Anterior cingulate cortex (tissue), 58 donors: Measurements from ENCODE around the gene CXCR5.
A peak's percentile ranks its signal among the peaks of the same experiment; 100 is the strongest.

Source experiments
- DNase-seq, 58 donors: peaks; one replicate each; lab custom pipeline; 2025; lab: John Stamatoyannopoulos, UW

CXCR5 gene

DNA sequence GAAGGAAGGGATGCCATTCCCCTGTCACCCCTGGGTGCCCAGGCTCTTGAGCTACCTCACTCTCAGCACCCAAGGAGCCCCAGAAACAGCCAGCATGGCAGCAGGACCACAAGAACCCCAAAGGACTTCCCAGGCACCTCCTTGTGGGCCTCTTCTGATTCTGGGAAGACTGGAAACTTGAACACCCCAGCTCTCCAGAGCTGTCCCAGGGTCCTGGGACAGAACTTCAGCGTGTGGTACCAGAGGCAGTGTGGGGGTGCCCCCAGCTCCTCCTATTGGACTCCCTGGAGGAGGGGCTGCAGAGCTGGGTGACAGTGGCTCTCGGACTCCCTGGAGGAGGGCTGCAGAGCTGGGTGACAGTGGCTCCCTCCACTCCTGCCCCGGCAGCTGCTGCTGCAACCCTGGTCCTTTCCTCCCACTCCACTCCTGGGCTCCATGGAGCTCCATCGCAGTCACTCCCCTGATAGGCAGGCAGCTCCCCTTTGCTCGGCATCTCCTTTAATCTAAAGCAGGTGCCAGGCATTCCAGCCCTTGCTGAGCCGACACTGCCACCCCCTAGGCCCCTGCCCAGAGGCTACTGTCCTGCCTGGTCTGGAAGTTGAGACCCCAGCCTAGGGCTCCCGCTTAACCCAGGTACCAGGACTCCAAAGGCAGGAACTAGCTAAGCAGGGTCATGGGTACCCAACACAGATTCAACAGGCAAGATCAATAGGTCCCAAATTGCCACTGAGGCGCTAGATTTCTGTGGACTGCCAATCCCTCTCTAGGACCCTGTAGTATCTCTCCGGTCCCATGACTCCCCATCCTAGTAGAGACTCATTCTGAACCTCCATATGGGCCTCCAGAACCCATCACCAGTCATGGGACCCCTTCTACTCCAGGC lies 39.3 kb downstream of the CXCR5 start:
- DNase-seq, result no peak

DNA sequence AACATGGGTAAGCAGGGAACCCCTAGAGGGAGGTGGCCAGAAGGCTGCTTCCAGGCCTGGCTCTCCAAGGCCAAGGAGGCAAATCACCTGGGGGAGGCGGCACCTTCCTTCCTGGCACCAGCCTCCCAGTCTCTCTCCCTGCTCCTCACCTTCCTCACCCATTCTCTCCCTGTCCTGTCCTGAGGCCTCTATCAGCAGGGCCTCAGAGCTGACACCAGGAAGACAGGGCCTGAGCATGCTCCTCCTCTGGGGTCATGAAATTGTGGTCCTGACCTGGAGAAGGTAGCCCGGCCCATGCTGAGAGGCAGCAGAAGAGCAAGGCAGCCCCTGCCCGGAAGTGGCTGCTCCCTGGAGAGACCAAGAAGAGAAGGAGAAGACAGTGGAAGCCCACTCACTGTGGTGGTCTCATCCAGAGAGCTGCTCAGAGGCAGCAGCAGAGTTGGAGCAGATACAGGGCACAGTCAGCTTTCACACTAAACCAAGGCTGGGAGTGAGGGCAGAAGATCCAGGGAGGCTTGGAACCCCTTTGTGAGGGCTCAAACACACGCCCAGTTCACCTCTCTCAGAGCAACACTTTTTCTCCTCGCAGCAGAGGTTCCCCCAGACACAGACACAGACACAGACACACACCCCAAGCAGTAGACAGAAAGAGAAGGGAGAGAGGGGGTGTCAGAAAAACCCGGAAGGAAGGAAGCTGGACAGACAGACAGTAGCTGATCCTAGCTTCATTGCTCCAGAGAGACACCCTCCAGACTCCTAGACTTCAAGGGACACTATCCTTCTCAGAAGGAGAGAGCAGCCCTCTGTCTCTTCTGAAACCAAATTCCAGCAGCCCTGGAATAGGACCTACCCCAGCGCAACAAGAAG lies 40.3 kb downstream of the CXCR5 start:
- DNase-seq, result no peak

DNA sequence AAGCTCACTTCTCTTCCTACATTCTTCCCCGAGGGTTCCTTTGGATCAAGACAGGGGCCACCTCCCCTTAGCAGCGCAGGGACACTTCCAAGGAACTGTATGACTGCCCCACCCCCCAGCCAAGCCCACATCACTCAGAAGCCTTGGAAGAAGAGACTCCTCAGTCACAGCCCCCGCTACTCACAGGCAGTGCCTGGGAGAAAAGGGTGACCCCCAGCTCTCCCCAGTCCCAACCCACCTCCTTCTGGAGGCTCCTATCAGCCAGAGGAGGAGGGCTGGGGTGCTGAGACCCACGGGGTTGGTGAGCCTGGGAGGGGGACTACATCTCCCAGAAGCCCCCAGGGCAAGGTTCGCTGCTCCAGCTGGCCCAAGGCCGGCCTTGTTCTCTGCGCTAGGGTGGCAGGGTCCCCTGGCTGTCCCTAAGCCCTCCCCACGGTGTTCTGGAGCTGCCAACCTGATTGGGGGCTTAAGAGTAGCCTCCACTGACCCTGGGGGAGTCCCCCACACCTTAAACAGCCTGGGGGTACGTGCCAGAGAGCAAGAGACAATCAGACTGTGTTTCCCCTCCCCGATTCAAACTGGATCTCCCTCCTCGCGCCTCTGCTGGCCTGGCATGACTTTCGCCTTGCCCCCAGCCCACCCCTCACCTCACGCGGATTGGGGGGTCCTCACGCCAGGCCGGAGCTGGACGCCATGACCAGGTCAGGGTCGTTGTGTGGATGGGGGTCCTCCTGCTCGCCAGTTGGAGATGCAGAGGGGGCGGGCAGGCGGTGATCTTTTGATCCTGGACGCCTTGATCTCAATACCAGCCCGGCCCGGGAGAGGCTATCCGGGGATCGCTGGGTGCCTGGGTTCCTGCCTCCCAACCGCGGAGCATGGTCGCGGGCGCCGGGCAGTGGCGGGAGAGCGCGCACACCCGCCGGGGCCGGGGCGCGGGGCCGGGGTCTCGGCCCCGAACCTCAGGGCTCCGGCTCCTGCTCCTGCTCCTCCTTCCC lies 41.2 kb downstream of the CXCR5 start:
- peak in 43 of 58 donors; percentile 17 to 87 (median 48) for DNase-seq

DNA sequence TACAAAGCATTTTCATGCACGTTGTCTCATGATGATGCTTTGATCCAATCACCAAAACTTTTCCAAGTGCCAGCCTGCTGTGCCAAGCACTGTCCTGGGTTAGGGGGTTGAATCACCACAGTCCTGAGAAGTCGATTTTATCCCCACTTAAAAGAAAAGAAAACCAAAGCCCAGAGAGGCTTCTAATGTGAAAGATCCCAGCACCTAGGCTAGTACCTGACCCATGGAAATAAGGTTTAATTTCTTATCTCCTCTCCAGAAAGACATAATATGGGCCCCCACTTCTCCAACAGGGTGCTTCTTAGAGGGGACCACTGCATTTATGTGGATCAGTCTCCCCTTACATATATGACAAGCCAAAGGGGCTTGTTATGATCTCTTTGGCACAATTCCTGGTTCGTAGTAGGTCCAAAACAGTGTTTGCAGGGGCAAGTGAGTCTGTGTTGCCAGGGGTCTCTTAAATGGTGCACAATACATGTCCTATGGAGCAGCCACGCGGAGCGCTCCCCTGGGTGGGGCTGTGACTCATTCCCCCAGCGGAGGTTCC lies 43.9 kb downstream of the CXCR5 start:
- DNase-seq, result no peak

DNA sequence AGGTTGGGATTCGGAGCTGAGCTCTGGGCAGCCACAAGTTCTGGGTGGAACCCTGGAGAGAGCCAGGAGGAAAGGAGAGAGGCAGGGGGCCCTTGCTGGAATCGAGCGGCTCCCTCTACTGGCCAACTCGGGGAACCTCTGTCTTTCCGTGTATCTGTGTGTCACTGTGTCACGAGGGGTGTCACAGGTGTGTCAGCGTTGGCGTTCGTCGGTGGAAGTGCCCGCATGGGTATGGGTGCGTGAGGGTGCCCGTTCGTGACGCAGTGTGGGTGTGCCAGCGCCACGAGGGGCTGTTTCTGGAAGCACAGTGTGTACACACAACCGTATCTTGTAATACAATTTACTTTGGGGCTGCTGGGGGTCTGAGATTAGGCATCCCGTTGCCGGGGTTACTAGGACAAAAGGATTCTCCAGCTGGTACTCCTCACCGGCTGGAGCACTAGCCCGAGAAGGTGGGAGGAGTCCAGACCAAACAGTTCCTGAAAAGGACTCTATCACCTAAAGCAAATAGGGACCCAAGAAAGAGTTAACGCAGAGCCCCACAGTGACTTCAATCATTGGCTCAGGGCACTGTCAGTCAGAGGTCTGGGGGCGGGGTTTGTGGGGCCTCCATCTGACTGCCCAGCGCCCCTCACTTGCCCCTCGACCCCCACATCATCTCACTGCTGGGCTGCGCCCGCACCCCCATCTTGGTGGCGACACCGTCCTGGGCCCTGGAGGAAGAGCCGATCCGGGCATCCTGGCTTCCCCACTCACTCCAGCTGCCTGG lies 44.6 kb downstream of the CXCR5 start:
- peak; percentile 31 to 95 (median 88) for DNase-seq

DNA sequence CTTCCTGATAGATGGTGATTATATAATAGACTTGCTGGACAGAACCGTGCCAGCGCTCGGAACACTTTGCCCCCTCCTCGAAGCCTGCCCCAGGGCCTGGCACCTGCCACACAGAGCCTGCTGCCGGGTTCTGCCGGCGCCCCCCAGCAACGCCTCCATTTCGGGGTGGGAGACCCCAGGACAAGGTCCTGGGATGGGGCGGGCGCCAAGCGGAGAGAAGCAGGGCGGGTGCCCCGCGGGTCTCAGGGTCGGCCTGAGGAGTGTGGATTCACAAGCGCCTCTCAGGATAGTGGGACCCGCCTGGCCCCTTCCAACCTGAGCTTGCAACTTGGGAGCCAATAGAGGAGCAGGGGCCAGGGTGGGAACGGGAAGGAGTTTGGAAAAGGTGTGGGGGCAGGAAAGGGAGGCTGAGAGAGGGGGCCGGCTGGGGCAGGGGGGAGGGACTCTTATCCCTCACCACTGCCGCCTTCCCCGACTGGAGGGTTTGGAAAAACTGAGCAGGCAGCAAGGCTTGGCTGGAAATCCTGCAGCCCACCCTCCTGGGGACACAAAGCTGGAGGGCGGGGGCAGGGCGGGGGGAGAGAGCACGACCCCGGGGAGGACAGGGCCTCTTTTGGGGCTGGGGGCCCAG lies 45.3 kb downstream of the CXCR5 start:
- DNase-seq, result peak in 54 of 58 donors; percentile 65 to 96 (median 85)

DNA sequence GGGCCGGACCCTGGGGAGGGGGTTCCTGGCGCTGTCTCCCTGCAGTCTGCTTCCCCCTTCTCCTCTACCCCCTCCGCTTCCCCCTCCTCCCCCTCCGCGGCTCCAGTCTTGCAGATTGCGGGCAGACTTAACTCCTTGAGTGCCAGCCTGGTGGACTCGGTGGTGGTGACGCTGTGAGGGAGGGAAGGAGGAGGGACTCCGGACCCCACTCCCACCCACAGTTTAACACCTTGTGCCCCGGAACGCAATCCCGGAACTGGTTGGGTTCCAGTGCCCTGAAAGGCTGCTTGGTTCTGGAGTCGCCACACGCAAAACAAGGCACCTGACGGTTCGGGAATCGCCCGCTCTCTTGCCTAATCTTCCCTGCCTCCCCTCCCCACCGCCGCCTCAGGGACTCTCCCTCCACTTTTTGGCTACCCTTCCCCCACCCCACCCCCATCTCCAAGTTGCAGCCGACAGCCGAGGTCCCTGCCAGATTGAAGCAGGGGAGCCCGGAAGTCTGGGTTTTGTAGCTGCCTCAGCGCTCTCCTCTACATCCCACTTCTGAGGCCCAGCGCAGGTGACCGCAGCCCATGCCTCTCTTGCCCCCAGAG lies 45.9 kb downstream of the CXCR5 start:
- peak in 55 of 58 donors; percentile 53 to 96 (median 85) for DNase-seq

DNA sequence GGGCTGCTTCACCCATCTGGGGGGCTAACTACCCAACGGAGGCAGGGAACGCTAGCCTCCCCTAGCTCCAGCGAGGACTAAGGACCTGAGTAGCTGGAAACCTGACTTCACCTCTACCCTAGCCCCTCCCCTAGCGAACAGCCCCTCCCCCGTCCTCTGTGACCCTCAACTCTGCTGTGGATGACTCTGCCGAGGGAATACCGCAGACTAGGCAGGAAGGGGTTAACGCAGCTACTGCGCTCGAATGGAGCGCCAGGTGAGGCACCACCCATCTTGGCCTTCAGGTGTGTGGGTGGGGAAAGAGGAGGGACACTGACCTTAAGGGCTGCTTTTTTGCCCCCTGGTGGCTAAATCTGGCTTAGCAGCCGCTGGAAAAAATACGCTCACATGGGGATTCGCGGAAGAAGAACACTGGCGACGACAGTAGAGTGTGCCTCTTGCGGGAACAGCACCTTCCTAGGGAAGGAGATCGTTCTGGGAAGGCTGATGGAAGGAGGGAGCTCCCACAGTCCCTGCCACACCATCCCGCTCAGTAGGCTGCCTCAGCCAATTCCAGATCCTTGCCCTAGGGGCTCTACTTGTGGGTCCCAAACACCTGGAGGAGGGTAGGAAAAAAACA lies 46.5 kb downstream of the CXCR5 start:
- peak in 51 of 58 donors; percentile 28 to 84 (median 60) for DNase-seq

DNA sequence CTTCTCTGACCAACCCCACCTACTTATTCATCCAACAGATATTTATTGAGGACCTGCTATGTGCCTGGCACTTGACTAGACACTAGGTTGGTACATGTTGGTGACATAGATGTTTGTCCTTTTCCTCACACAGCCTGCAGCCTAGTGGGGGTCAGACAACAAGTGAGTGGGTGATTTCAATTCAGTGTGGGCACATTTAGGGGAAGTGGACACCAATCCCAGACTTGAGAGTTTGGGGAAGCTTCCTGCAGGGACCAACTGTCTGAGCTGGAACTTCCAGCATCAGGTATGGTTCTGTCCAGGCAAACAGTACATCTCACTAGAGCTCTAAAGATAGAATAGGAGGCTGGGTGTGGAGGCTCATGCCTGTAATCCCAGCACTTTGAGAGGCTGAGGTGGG lies 47.9 kb downstream of the CXCR5 start:
- no peak for DNase-seq

DNA sequence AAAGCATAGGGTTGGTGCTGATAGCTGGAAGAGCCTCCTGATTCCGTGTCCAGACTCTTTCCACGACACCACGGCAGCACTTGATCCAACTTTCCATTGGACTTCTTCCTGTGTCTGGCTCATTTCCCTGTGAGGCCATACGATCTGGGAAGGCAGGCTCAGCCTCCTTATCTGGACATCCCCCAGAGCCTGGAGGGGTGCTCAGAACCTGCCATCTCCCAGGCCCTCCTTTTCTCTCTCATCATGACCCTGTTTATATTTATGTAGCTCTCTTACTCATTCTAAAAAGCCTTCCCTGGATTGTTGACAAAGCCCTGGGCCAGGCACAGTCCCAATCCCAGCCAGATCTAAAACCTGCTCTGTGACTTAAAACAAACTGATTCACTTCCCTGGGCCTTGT lies 49.8 kb downstream of the CXCR5 start:
- DNase-seq, result no peak

DNA sequence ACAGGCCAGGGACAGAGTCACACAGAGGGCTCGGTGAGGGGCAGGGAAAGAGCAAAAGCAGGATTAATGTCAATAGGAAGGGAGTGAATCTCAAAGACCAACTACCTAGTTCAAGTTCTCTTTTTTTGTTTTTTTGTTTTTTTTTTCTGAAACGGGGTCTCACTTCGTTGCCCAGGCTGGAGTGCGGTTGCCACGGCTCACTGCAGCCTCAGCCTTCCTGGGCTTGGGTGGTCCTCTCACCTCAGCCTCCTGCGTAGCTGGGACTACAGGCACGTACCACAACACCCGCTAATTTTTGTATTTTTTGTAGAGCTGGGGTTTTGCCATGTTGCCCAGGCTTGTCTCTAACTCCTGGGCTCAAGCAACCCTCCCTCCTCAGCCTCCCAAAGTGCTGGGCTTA lies 51.7 kb downstream of the CXCR5 start:
- DNase-seq, result no peak

DNA sequence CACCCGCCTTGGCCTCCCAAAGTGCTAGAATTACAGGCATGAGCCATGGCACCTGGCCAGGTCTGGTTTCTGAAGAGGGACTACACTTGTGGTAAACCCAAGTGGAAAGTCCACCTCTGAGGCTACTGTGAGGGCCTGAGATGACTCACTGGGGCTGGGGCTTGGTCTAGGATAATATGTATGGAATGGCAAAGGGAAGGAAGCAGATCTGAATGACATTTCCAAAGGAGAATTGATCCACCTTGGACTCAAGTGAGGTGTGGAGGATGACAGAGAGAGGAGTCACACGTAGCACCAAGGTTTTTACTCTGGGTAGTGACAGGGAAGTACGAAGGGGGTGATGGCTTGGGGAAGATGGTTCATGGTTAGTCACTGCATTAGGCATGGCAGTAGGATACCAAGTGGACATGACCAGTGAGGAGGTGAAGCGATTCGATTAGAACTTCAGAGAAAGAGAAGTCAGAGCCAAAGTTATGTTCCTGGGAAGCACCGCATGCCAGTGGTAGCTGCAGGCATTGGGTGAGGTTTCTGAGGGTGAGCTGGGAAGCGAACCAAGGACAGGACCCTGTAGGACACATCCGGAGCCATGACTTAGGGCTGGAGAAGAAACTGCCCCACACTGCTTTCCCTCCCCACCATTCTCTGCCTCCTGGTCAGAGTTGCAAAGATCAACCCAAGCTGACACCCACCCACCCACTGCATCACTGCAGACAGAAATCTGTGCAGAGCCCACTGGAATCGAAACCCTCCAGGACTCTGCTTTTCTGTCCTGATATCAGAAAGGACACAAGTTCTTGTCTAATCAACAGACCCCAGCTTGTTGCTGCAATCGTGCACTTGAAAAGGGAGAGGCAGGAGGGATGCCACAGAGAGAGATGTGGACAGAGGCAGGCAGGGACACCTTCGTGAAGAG lies 55.1 kb downstream of the CXCR5 start:
- DNase-seq, result no peak

DNA sequence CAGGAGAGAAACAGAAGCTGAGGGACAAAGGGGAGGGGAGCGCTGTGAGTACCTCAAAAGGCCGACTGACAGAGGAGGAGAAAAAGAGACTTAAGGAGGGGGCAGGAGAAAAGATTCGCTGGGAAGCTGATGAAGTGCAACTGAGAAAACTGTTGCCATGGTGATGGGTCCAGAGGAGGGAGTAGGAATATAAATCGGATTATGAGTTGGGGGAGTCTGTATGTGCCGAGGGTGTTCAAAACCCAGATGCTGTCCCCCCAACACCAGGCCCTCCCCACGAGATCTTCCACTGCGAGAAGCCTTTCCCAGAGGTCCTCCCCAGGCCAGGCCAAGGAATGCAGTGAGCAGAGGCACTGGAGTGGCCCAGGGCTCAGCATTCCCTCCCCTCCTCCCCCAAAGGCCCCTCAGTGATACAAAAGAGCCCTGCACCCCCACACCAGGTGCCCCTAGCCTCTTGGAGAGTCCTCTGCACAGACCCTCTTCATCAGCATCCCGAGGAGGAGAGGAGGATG lies 55.8 kb downstream of the CXCR5 start:
- DNase-seq, result peak in 1 of 58 donors; percentile 32

DNA sequence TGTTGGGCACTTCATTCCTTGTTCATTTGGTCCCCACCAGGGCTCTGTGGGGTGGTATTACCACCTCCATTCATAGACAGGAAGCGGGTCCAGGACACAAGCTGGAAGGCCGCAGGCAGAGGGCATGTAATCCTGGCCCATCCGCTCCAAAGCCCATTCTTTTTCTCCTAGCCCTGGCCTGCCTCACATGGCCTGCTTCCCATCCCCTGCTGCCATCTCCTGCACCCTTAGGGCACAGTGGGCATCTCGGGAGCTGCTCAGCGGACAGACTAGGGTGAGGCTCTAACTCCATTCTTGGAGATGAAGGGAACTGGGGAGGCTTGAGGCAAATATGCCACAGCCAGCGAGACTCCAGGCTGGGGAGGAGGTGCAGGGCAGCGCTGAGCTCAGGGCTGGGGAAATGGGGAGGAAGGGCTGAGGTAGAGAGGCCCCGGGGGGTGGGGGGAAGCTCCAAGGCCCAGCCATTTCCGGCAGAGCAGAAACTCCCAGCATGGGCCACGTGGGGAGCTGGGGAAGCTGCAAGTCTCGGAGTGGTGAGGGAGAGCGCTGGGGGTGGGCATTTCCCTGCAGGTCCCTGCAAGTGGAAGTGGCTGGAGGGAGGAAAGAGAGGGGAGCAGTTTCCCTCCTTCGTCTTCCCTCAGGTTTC lies 56.4 kb downstream of the CXCR5 start:
- peak in 9 of 58 donors; percentile 21 to 51 (median 42) for DNase-seq

DNA sequence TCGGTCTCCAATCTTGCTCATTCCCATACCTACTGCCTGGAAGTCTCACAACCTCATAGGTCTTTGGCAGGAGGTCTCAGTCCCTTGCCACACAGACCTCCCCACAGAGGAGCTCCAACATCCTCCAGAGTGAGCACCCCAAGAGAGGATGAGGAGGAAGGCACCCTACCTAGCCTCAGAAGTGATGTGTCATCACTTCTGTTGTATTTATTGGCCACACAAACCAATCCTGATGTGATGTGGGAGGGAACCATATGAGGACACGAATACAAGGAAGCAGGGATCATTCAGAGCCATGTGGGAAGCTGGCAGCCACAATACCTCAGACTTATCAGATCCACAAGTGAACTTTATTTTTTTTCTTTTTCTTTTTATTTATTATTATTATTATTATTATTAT lies 63.4 kb downstream of the CXCR5 start:
- DNase-seq, result no peak
